CD14-positive monocyte (primary cell): ENCODE data around the gene CAMTA1. TPM values are rescaled to one million over a fixed set of nuclear protein-coding genes. Genes with fewer than 3 reads are reported as not detected.

Experiments used
- DNase-seq, 3 donors: peaks; one replicate each; pipeline ENCODE4 v3.0.0-alpha.2; 2011 to 2022
- H2AFZ ChIP-seq: 2 replicates; pipeline ENCODE4 v1.6.0; 2012; ENCODE audit warnings: mild to moderate bottlenecking, low read depth, low read length, inconsistent platforms; ENCODE audit not compliant: insufficient read depth, poor library complexity, severe bottlenecking
- H3K27ac ChIP-seq, 2 donors: 1 replicate in 1 of 2; 2 replicates in 1 of 2; pipeline ENCODE4 v1.5.1; 2012 to 2013; ENCODE audit warnings: low read length in 2 of 2, control low read depth in 1 of 2, inconsistent platforms in 1 of 2, low read depth in 1 of 2, mild to moderate bottlenecking in 1 of 2
- H3K27me3 ChIP-seq, 2 donors: one replicate each; pipeline versions ENCODE4 v1.6.0 to v1.6.1; 2011 to 2013; ENCODE audit warnings: low read length in 2 of 2; ENCODE audit not compliant: control insufficient read depth in 2 of 2, insufficient read depth in 2 of 2
- H3K36me3 ChIP-seq, 2 donors: replicated peaks in 1 of 2; 1 replicate in 1 of 2; 2 replicates in 1 of 2; pipeline versions ENCODE4 v1.5.1 to v1.6.1; 2012 to 2013; ENCODE audit warnings: low read length in 2 of 2, control low read depth in 1 of 2, inconsistent platforms in 1 of 2, mild to moderate bottlenecking in 1 of 2; ENCODE audit not compliant: insufficient read depth in 2 of 2, control insufficient read depth in 1 of 2
- H3K4me1 ChIP-seq, 2 donors: 1 replicate in 1 of 2; 2 replicates in 1 of 2; pipeline versions ENCODE4 v1.5.1 to v1.6.1; 2012 to 2013; ENCODE audit warnings: low read length in 2 of 2, control low read depth in 1 of 2, inconsistent platforms in 1 of 2, mild to moderate bottlenecking in 1 of 2, moderate library complexity in 1 of 2; ENCODE audit not compliant: insufficient read depth in 2 of 2, control insufficient read depth in 1 of 2
- H3K4me2 ChIP-seq: replicated peaks from 2 replicates; pipeline ENCODE3; 2012; ENCODE audit warnings: low read length, moderate library complexity, mild to moderate bottlenecking; ENCODE audit not compliant: poor library complexity, severe bottlenecking; ENCODE audit errors: extremely low read depth
- H3K4me3 ChIP-seq, 3 experiments: fragments of 200-600 bp in 1 of 3; sonication (generic) in 1 of 3; replicated peaks in 1 of 3; 1 replicate in 2 of 3; 2 replicates in 1 of 3; pipeline ENCODE4 v1.5.1; 2011 to 2013; ENCODE audit warnings: low read length in 3 of 3, mild to moderate bottlenecking in 3 of 3, control low read depth in 2 of 3, low read depth in 2 of 3, inconsistent platforms in 1 of 3, moderate library complexity in 1 of 3
- H3K79me2 ChIP-seq: 2 replicates; pipeline ENCODE4 v1.6.0; 2012; ENCODE audit warnings: mild to moderate bottlenecking, control low read depth, inconsistent platforms, low read length, moderate library complexity; ENCODE audit not compliant: insufficient read depth
- H3K9ac ChIP-seq: 2 replicates; pipeline ENCODE4 v1.6.0; 2017; ENCODE audit warnings: low read length, mild to moderate bottlenecking; ENCODE audit not compliant: insufficient read depth, poor library complexity, severe bottlenecking
- H3K9me3 ChIP-seq, 2 donors: replicated peaks in 1 of 2; 1 replicate in 1 of 2; 2 replicates in 1 of 2; pipeline versions ENCODE4 v1.5.1 to v1.6.1; 2012 to 2013; ENCODE audit warnings: low read length in 2 of 2, control low read depth in 1 of 2; ENCODE audit not compliant: control insufficient read depth in 1 of 2, insufficient read depth in 1 of 2
- H4K20me1 ChIP-seq: 2 replicates; pipeline ENCODE4 v1.6.0; 2012; ENCODE audit warnings: mild to moderate bottlenecking, low read length, control low read depth, moderate library complexity; ENCODE audit not compliant: insufficient read depth
- H3K27ac Mint-ChIP-seq, 7 donors: one replicate each; pipeline ENCODE4 v1.8.0; 2020; ENCODE audit warnings: mild to moderate bottlenecking in 7 of 7, mixed read lengths in 7 of 7, moderate library complexity in 6 of 7, inconsistent platforms in 2 of 7
- H3K27me3 Mint-ChIP-seq, 3 donors: one replicate each; pipeline ENCODE4 v1.8.0; 2021 to 2022; ENCODE audit warnings: low read depth in 3 of 3, mild to moderate bottlenecking in 3 of 3, mixed read lengths in 3 of 3, moderate library complexity in 3 of 3, inconsistent platforms in 1 of 3
- H3K36me3 Mint-ChIP-seq, 2 donors: one replicate each; pipeline ENCODE4 v1.8.0; 2020; ENCODE audit warnings: mixed read lengths in 2 of 2, inconsistent platforms in 1 of 2, mild to moderate bottlenecking in 1 of 2
- H3K4me1 Mint-ChIP-seq: one replicate; pipeline ENCODE4 v1.8.0; 2020; ENCODE audit warnings: mild to moderate bottlenecking, mixed read lengths
- H3K4me3 Mint-ChIP-seq, 2 donors: one replicate each; pipeline ENCODE4 v1.8.0; 2020; ENCODE audit warnings: mild to moderate bottlenecking in 2 of 2, mixed read lengths in 2 of 2, moderate library complexity in 1 of 2
- H3K9me3 Mint-ChIP-seq, 7 donors: one replicate each; pipeline ENCODE4 v1.8.0; 2020 to 2022; ENCODE audit warnings: mixed read lengths in 7 of 7, mild to moderate bottlenecking in 6 of 7, moderate library complexity in 6 of 7, inconsistent platforms in 2 of 7
- WGBS: methylation state at CpG from one replicate; pipeline ENCODE4 v1.1.5; 2013; ENCODE audit warnings: missing lambda C conversion rate; ENCODE audit not compliant: insufficient coverage; 5-methylcytosine and 5-hydroxymethylcytosine counted together
- intact Hi-C, 2 donors: fragments of 100-400 bp; cut with micrococcal nuclease; formaldehyde crosslinking; loops; one replicate each; pipeline versions ENCODE4 v1.15.0 to v1.15.1; 2023
- polyA plus RNA-seq, 3 donors: library from polyadenylated mRNA; depleted of rRNA in 1 of 3; unstranded in 2 of 3; stranded (reverse) in 1 of 3; fragments of 300-500 nt in 2 of 3; fragments of >200 nt in 1 of 3; fragmentation: Illumina TruSeq in 2 of 3; gene quantifications; 1 replicate in 2 of 3; 2 replicates in 1 of 3; pipeline ENCODE4 v1.2.3, GENCODE V29; 2012 to 2021
- TF ChIP-seq, protein P1 (sequence below): fragments of 200-600 bp; IDR thresholded peaks from one replicate; pipeline ENCODE4 v1.8.0; 2022; ENCODE audit warnings: antibody characterized with exemption, mild to moderate bottlenecking

The CAMTA1 gene
- polyA plus RNA-seq, 3 donors: 52.0 to 89.6 (median 78.3) TPM

DNA sequence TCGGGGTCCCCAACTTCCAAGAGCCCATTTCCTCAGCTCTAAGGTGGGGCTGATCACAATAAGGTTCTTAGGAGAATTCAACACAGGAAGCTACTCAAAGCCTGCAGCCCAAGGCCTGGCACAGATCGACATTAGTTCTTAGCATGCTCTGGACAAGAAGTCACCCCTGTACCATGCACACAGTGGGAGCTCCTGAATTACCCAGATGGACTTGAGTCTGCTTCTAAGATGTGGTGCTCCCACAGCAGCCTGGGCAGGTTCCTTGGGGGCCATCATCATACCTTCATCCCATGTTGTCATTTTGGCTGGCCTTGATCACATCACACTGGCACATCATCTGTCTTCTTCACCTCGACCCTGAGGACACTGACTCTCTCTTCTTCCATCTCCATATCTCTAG, 832.6 kb downstream of the CAMTA1 start:
- no peaks in the 10 kb centered on the region for H3K79me2 ChIP-seq
- no peak overlapping the region for H2AFZ ChIP-seq
- TF ChIP-seq, protein P1, sequence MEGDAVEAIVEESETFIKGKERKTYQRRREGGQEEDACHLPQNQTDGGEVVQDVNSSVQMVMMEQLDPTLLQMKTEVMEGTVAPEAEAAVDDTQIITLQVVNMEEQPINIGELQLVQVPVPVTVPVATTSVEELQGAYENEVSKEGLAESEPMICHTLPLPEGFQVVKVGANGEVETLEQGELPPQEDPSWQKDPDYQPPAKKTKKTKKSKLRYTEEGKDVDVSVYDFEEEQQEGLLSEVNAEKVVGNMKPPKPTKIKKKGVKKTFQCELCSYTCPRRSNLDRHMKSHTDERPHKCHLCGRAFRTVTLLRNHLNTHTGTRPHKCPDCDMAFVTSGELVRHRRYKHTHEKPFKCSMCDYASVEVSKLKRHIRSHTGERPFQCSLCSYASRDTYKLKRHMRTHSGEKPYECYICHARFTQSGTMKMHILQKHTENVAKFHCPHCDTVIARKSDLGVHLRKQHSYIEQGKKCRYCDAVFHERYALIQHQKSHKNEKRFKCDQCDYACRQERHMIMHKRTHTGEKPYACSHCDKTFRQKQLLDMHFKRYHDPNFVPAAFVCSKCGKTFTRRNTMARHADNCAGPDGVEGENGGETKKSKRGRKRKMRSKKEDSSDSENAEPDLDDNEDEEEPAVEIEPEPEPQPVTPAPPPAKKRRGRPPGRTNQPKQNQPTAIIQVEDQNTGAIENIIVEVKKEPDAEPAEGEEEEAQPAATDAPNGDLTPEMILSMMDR: no peak
- H3K36me3 Mint-ChIP-seq: no peaks in the 10 kb centered on the region
- no peak overlapping the region for H3K27ac Mint-ChIP-seq
- H3K4me1 ChIP-seq: no peaks in the 10 kb centered on the region
- no peak overlapping the region for H3K4me3 Mint-ChIP-seq
- intact Hi-C loops: no loop called here
- H3K27ac ChIP-seq: no peak overlapping the region
- no peak overlapping the region for H3K9ac ChIP-seq
- no peaks in the 10 kb centered on the region for H3K9me3 Mint-ChIP-seq
- H3K4me1 Mint-ChIP-seq: no peaks in the 10 kb centered on the region
- no peak overlapping the region for H3K4me2 ChIP-seq
- H3K4me3 ChIP-seq: no peak overlapping the region
- peaks cover 2 to 6% (median 5%) of the 10 kb centered on the region in 3 donors for H3K27me3 Mint-ChIP-seq
- no peaks in the 10 kb centered on the region for H3K27me3 ChIP-seq
- H3K9me3 ChIP-seq: no peaks in the 10 kb centered on the region
- no peaks in the 10 kb centered on the region for H4K20me1 ChIP-seq
- H3K36me3 ChIP-seq: no peaks in the 10 kb centered on the region
- no peak for DNase-seq
- 71% methylated on average over 1 of the region's 3 CpGs for WGBS

DNA sequence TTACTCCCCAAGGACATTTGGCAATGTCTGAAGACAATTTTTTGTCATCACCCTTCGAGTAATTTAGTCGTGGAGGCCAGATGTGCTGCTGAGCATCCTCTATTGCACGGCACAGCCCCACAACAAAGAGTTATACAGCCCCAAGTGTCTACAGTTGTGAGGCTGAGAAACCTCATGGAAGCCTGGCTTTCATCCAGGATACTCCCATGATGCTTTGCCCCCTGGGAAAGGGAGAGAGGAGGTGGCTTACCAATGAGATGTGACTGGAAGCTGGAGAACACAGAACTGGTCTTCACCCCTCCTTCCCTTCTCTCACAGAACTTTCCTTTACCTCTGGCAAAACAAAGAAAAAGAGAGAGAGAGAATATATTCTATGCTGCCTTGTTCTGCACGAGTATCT, 834.9 kb downstream of the CAMTA1 start:
- Mint-ChIP-seq H3K4me1 (no peaks in the 10 kb centered on the region), H3K4me3 (no peak overlapping the region), H3K27ac (no peak overlapping the region), H3K36me3 (no peaks in the 10 kb centered on the region), H3K9me3 (no peaks in the 10 kb centered on the region), H3K27me3 (peaks cover 6 to 11% (median 10%) of the 10 kb centered on the region in 3 donors)
- Histone ChIP-seq H3K4me3 (no peak overlapping the region), H3K36me3 (no peaks in the 10 kb centered on the region), H4K20me1 (no peaks in the 10 kb centered on the region), H3K4me2 (no peak overlapping the region), H3K9me3 (no peaks in the 10 kb centered on the region), H3K9ac (no peak overlapping the region), H3K27ac (no peak overlapping the region), H3K4me1 (no peaks in the 10 kb centered on the region), H3K79me2 (no peaks in the 10 kb centered on the region), H2AFZ (no peak overlapping the region), H3K27me3 (no peaks in the 10 kb centered on the region)
- WGBS: 91% methylated on average over 3 of the region's 4 CpGs
- intact Hi-C loops: no loop called here
- DNase-seq: no peak
- TF ChIP-seq, protein P1: no peak
